Ureter (tissue), 1 donor: ENCODE measurements around the gene CAMK1D. TPM values are rescaled to one million over a fixed set of nuclear protein-coding genes. Genes with fewer than 3 reads are reported as not detected.

Source experiments
- DNase-seq: peaks from one replicate; pipeline ENCODE4 v3.0.0-alpha.2; 2020; ENCODE audit warnings: low spot score
- total RNA-seq: library from RNA; stranded (reverse); gene quantifications from one replicate; pipeline ENCODE4 v1.2.4, GENCODE V29; 2023
- donor health status: DM: yes; HTN: yes; CAD: no.

The CAMK1D gene
- total RNA-seq, 1 donor from 2014 or later: 25.4 TPM

DNA sequence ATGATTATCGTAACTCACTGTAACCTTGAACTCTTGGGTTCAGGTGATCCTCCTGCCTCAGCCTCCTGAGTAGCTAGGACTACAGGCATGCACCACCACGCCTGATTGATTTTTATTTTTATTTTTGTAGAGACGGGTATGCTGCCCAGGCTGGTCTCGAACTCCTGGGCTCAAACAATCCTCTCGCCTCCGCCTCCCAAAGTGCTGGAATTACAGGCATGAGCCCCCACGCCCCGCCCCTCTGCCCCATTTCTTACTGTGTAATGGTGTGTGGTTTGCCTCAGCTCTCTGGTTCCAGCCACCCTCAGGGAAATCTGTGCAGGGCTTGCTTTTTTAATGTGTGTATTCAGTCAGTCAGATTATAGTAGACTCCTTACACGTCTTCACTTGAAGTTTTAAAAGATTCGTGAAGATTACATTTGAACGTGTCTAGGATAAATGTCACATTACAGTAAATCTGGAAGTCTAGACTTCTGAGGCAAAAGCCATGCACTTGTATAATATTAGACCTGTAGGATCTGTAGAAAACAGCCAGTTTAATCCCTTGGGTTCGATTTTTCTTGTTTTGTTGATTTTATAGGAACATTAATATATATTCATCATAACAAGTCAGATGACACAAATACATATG lies 276.2 kb downstream of the CAMK1D start:
- no peak for DNase-seq

DNA sequence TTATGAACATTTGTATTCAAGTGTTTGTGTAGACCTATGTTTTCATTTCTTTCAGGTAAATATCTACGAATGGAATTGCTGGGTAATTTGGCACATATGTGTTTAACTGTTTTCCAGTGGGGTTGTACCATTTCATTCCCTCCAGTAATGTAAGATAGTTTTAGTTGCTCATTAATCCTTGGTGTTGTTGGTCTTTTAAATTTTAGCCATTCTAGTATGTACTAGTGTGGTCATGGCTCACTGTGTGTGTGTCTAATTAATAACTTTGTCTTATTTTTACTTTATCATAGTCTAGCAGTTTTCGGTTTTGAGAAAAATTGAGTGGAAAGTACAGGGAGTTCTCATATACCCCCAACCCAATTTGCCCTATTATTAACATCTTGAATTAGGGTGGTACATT lies 278.8 kb downstream of the CAMK1D start:
- no peak for DNase-seq

DNA sequence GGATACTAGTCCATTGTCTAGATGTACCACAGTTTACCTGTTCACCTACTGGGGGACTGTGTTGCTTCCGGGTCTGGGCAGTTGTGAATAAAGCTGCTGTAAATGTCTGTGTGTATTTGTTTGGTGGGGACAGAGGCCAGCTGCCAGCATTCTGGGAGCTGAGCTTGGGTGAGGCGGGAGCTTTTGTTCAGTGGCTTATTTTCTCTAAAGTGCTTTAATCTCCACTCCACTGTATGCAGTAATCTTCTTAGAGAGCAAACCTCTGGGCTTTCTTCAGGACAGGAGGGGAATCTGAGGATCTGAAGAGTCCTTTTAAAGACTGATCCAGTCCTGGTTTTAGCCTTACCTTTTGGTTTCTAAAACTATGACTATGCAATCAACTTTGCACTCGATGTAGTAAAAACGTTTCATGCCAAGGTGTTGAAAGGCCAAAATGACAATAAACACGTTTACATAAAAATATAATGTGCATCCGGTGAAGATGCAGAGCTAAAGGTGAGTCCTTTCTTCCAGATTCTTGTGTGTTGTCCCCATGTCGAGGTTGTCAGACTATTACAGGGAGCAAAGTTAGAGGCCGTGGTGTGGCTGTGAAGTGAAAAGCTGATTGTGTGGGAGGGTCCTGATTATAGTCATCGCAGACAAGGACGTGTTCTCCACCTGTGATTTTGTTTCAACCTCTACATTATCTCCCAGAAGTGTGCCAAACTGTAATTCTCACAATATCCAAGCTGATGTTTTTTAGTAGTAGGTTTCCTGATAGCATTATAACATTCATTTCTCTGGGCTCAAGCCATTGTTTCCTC lies 279.8 kb downstream of the CAMK1D start:
- no peak for DNase-seq

DNA sequence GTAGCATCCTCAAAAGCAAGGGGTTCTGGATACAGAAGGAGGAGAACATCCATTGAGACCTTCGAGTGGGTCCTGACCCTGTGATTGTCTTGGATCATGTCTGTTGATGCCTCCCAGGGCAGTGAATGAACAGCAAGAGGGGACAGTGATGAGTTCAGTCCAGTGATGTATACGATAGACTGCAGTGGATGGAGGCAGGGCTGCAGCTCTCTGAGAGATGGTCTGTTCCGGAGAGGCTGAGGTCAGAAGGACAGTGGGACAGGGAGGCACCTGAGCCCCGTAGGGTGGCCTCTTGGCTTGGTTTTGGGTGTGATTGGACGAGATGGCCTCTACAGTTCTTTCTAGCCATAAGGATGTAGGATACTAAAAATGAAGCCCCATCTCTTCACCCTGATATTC lies 280.4 kb downstream of the CAMK1D start:
- DNase-seq: no peak

DNA sequence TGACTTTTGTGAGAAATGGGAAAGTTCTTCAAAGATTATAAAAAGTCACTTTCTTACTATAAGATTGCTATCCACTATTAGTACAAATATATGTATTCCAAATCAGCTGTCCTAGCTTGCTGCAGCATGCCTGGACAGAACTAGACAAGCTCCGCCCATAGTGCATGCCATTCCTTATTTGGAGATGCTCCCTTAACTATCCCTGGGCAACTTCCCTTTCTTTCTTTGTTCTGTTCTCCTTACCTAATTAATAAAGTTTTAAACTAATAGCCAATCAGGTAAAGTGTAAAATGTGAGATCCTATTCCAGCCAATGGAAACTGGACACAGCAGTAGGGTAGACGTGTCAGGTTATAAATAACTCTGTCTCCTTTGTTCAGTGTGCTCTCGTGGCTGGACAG lies 281.9 kb downstream of the CAMK1D start:
- DNase-seq: peak; percentile 62

DNA sequence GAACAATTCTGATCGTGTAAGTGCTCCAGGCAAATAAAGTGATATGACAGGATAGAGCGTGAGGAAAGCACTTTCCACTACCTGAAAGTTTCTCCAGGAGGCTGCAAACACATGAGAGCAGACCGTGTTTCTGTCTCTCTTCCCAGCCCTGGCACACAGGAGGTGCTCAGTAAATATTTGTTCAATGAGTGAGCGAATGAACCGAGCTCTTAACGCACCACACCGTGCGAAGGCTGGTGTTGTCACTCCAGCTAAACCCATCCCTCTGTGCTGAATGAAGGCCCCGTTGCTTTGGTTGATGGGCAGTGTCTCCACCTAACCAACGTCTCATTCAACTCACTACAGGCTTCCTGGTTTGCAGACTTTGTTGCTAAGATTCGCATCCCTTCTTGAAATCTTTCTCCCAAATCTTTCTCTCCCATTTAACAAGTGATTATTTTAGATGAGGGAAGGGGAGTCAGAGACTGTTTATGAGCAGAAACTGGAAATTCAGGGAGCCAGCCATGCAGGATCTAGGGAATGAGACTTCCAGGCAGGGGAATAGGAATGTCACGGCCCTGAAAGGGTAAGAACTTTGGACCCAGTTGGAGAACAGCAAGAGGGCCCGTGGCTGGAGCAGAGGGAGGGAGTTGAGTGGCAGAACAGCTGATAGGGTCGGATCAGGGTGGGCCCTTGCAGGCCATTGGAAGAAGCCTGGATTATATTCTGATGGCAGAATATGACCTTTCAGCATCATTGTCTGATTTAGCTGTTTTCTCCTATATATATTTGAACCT lies 282.6 kb downstream of the CAMK1D start:
- DNase-seq: no peak

DNA sequence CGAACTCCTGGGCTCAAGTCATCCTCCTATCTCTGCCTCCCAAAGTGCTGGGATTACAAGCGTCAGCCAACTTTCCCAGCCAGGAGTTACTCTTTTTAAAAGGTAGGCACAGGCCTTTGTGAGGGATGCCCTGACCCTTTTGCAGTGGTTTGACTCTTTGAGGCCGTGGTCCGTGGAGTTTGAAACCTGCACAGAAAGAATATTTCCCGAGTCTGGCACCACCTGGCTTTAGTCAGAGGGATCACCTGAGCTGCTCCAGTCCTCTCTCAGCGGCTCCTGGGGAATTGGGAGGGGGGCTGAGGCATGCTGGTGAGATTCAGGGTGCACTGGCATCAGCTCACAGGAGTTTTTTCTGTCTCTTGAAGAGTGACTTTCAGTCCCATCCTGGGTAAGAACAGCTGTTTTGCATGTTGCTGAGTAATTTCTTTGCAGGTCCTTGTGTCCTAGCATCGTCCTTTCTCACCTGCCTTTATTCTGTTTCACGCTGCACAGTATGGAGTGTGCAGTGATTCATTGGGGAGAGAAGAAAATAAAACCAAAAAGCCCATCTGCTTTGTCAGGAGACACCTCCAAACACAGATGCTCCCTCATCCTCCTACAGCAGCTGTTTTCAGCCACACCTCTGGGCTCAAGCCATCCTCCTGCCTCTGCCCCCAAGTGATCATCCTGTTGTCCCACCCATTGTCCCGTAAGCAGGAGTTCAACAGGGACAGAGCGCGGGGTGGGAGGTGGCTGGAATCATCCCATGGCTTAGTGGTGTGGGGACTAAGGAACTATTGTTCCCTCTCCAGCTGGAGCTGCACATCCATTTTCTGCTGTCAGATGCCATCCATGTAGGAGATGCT lies 284.7 kb downstream of the CAMK1D start:
- DNase-seq: no peak

DNA sequence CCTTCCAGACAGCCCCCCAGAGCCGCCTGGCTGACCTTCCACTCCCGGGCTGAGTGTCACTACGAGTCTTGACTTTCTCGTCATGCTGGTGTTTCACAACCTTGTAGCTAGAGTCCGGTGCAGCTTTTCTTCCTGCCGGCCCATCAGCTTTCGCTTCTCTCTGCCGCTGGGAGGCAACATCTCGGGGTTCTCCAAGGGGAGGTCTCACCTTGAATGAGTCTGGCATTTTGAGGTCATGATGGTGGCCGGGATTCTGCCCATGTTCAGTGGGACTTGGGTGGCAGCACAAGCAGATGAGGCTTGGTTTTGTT lies 285.2 kb downstream of the CAMK1D start:
- no peak for DNase-seq

DNA sequence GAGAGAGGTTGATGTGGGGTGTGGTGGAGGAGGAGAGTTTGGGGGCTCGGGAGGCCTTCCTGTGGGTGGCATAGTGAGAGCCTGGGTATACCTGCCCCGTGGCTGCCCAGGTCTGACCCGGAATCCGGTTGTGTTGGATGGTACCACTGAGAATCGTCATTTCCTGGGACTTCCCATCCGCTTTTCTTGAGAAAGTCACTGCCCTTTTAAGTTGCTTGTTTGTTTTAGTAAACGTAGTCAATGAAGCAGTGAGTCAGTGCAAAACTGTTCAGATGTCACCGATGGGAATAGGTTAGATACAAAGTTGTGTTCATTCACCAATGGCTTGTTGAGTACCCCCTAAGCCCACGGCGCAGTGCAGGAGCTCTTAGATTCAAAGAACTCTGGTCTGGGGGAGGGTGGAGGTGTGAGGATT lies 285.8 kb downstream of the CAMK1D start:
- DNase-seq: no peak

DNA sequence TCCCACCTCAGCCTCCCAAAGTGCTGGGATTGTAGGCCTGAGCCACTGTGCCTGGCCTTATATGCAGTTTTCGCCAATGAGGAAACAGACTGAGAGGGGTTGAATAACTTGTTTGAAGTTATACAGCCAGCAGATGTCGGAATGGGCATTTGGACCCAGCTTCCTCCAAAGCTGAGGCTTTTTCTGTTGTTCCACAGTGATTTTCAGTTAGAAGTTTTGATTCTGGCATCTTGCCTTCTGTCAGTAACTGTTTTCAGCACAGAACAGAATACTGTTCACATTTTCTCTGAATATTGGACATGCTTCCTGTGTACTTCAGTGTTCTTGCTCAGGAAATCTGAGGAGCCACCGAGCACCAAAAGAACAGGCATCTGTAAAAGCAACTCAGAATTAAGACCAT lies 287.2 kb downstream of the CAMK1D start:
- DNase-seq: no peak

DNA sequence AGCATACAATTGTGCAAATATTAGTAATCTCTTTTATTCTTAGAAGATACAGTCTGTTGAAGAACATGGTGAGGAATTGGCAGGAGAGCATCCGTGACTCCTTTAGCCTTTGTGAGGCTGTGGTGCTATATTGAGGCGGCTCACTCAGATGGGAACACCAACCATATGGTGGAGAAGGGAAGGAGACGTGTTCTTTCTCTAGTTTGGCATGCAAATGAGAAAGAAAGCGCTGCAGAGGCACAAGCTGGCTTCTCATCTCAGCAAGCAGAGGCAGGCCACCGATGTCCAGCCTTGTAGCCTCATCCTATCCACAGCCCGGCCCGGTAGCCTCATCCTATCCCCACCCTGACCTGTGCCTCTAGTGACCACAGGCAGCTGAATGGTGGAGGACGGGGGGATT lies 288.3 kb downstream of the CAMK1D start:
- no peak for DNase-seq

DNA sequence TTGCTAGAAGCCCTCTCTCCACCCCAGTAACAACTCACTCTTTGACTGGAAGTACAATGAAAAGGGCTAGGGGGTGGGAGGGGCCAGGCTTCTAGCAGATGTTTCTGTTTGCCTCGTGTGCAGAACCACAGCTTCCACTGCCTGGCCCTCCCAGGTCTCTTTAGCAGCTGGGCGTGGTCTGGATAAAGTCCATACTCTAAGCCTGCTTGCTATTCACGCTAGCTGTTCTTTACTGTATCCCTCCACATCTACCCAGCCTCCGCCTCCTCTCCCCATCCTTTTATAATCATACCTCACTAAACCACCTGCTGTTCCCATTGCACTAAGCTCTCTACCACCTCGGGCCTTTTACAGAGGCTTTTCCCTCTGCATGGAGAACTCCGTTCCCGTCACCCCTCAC lies 288.8 kb downstream of the CAMK1D start:
- no peak for DNase-seq

DNA sequence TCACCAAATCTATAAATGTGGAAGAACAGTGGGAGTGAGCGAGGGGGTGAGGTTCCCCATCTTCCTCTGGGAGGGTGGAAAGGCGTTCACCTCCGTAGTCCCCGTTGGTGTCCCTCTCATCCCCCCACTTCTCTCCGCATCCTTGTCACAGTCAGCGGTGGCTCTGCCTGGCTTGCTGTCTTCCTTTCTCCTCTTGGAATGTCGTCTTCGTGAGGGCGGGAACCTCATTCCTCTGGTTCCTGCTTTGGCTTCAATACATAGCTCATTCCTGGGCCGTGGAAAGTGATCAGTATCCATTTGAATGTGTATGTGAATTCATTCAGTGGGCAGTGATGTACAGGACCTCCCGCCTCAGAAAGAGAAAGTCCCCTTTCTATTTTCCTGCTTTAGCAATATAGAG lies 289.4 kb downstream of the CAMK1D start:
- no peak for DNase-seq

DNA sequence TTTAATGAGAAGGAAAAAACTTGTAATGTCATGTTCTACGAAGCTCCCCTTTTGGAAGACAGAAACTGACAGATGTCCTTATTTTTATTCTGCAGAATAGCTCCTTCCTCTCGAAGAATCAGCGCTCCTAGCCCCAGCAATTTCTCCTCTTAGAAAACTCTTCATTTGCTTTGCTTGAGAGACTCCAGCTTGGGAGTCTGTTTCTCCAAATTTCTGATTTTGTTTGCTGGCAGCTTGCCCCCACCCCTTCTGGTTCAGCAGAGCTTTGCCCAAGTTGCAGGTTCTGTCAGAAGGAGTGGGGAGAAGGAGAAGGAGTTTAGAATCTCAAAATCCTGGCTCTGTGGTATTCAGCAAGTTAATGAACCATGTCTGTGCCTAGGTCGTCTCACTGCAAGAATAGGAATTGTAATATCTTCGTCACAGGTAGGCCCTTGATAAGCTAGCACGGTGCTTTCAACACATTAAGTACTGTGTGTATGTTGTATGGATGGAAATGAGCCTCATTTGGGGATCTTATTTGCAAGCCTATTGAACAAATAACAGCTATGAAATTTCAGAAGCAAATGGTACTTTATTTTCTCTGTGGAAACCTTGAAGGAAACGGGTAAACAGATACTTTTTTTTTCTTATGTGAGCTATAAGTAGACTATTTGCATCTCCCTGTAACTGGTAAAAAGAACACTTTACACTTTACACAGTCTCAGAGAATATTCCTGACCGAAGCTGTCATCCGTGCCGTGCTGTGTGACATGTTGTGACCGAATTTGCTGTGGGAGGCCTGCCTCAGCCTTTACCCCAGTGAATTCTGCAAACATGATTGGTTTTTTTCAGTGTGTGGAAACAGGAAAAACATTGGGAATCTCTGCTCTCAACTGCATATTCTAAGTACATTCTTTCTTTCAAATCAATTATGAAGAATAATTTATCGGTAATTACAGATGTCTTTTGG lies 290.9 kb downstream of the CAMK1D start:
- DNase-seq: no peak

DNA sequence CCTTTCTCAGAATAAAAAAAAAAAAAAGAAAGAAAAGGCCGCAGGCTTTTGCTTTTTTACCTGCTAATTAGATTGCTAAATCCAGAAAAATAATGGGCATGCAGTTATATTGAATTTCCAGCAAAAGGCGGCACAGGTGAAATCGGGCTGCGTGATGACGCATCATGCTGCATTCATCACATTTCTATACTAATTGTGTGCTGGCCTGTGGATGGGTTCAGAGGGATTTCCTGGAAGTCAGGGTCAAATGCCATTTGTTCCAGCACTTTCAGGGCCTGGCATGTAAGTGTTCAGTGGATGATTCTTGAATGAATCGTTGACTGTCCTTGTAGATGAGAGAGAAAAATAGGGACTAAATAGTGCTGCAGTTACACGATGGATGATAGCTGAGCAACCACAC lies 292.7 kb downstream of the CAMK1D start:
- DNase-seq: no peak

DNA sequence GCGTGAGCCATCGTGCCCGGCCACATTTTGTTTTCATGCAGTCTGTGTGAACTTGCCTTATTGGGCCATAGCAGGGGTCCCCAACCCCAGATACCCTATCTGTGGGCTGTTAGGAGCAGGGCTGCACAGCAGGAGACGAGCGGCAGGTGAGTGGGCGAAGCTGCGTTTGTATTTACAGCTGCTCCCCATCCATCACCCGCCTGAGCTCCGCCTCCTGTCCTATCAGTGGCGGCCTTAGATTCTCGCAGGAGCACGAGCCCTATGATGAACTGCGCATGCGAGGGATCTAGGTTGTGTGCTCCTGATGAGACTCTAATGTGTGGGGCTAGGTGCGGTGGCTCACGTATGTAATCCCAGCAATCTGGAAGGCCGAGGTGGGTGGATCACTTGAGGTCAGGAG lies 293.9 kb downstream of the CAMK1D start:
- no peak for DNase-seq

DNA sequence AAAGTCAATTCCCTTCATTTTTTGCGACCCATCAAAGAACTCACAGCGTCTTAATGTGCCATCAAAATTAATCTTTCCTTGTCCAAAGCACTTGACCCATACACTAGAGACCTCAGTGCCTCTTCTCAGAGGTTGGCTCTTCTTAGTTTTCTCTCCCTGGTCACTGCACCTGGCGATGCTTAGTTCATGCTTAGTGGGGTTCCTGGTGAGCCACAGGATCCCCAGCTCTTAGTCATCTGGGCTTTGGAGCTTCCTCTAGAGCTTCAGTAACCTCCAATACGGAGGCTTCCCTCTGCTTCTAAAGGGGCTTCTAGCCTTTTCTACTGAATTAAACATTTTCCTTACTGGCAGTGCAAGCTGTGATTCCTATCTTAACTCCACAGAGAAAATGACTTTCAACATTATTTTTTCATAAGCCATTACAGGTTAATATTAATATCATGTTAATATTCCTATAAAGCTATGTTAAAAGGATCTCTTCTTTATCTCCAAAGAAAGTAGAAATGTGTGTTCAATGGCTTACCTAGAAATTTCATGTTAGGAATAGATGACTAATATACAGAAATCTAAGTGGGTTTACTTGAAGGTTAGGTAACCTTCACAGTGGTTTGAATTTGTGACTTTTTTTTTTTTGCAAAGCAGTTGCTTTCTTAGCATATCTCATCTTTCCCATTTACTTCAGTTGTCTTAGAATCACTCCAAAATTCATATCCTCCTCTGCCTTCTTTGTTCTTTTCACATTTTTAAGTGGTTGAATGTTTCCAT lies 295.2 kb downstream of the CAMK1D start:
- DNase-seq: no peak

DNA sequence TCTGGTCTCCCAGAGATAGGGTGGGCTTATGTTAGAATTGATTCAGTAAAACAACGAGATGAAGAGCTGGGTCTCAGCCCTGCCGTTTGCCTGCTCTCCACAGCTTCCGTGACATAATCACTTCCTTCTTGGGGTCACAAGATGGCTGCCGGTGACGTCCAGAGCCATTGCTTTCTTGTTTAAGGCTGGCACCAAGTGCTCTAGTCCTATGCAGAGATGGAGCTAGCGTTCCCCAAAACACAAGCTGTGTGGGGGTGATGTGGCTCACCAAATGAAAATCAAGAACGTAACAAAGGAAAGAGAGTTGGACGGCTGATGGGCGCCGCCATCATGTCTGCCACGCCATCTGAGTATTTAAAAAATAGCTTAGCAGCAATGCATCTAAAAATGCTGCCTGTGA lies 296.1 kb downstream of the CAMK1D start:
- no peak for DNase-seq

DNA sequence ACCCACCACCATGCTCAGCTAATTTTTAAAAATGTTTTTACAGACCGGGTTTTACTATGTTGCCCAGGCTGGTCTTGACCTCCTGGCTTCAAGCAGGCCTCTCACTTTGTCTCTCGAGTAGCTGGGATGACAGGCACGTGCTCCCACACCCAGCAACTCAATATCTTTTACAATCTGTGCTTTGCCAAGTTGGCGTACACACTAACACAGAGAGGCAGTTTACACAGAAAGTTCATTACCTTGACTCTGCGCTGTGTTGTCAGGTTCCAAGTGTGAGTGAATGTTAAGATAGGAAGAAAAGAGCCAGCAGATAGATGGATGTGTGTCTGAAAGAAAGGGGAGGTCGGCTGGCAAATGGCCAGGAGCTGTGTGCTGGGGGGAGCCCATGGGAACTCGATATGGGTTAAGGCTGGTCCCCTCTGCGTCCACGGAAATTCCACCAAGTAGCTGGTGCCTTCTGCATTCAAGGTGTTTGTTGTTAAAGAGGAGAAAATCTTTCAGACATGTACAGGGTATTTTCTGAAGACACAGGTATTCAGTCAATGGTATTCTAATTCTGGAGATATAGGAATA lies 299.8 kb downstream of the CAMK1D start:
- DNase-seq: no peak

DNA sequence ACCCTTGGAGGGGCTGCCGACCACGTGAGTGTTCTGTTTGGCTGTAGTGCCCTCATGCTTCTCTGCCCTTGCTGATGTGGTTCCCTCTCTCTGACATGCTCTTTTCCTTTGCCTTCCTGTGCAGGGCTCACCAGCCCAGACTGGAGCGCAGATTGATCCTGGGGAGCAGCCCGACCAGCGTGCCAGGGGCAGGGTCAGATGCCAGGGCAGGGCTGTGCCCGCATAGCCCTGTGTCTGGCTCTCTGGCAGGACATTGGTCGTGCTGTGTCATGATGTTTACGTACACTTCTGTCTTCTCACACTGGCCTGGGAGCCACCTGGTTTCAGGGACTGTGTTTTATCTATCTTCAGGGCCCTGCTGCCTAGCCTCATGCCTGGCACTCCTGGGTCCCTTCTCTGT lies 300.8 kb downstream of the CAMK1D start:
- DNase-seq: no peak
